ENCODE results near the gene ATXN1.

- TF ChIP-seq CTCF (IDR thresholded peaks at IDR 0.05) (no peak), EP300 (IDR thresholded peaks at IDR 0.05) (no peak), POLR2A (IDR thresholded peaks at IDR 0.05; ENCODE audit: low read length) (no peak), TFCP2L1 (CRISPR knock-in tag; IDR thresholded peaks at IDR 0.05) (no peak), MAZ (IDR thresholded peaks at IDR 0.05; ENCODE audit: borderline replicate concordance, low read depth, low read length) (no peak), MAX (IDR thresholded peaks at IDR 0.05) (no peak), RAD21 (conservative IDR thresholded peaks at IDR 0.05 in 1 of 2, IDR thresholded peaks at IDR 0.05 in 1 of 2) (no peak), KDM1A (IDR thresholded peaks at IDR 0.05; ENCODE audit: low read depth) (no peak), CHD2 (IDR thresholded peaks at IDR 0.05; ENCODE audit: low read length, partially characterized antibody) (no peak), CEBPB (IDR thresholded peaks at IDR 0.05) (no peak), PBX3 (IDR thresholded peaks at IDR 0.05) (no peak), REST (IDR thresholded peaks at IDR 0.05) (no peak), RFX5 (IDR thresholded peaks at IDR 0.05) (no peak), E2F6 (IDR thresholded peaks at IDR 0.05; ENCODE audit: borderline replicate concordance, low read depth) (no peak)
Observed at GRCh38 chr6:16704401-16705045, 56.7 kb downstream of the ATXN1 start.
